ENCODE measurements around the gene EBLN1.
"Not testable (repeated sequence)": the region's sequence is repeated elsewhere in the genome, so short reads cannot be mapped to it uniquely, and the experiment has no call there.

EBLN1 gene

GRCh38 chr10:22228167-22228938 lies 10.5 kb upstream of the EBLN1 start:
- DNase-seq (ENCODE audit: low read depth): no peak

- no peak for DNase-seq (ENCODE audit: low read depth)
Observed at GRCh38 chr10:22226599-22226998, 8.8 kb upstream of the EBLN1 start.

- DNase-seq (ENCODE audit: low read depth): no peak
Observed at GRCh38 chr10:22222236-22223190, 4.7 kb upstream of the EBLN1 start.

GRCh38 chr10:22219308-22219707 lies 1.5 kb upstream of the EBLN1 start:
- DNase-seq (ENCODE audit: low read depth): no peak

- DNase-seq (ENCODE audit: low read depth): no peak
Observed at GRCh38 chr10:22218448-22218847, 633 bp upstream of the EBLN1 start.

- not testable (repeated sequence) for DNase-seq (ENCODE audit: low read depth)
Observed at GRCh38 chr10:22217084-22217483, 731 bp downstream of the EBLN1 start.

GRCh38 chr10:22210267-22210666 lies 7.5 kb downstream of the EBLN1 start:
- DNase-seq (ENCODE audit: low read depth): no peak

- no peak for DNase-seq (ENCODE audit: low read depth)
Observed at GRCh38 chr10:22193945-22194344, 23.9 kb downstream of the EBLN1 start.

GRCh38 chr10:22185586-22185985 lies 32.2 kb downstream of the EBLN1 start:
- DNase-seq (ENCODE audit: low read depth): no peak

GRCh38 chr10:22183771-22184461 lies 33.9 kb downstream of the EBLN1 start:
- no peak for DNase-seq (ENCODE audit: low read depth)

- no peak for DNase-seq (ENCODE audit: low read depth)
Observed at GRCh38 chr10:22180724-22181123, 37.1 kb downstream of the EBLN1 start.

GRCh38 chr10:22174442-22174841 lies 43.4 kb downstream of the EBLN1 start:
- no peak for DNase-seq (ENCODE audit: low read depth)

GRCh38 chr10:22171131-22171530 lies 46.7 kb downstream of the EBLN1 start:
- no peak for DNase-seq (ENCODE audit: low read depth)

GRCh38 chr10:22170582-22170981 lies 47.2 kb downstream of the EBLN1 start:
- no peak for DNase-seq (ENCODE audit: low read depth)

- no peak for DNase-seq (ENCODE audit: low read depth)
Observed at GRCh38 chr10:22159979-22160378, 57.8 kb downstream of the EBLN1 start.

GRCh38 chr10:22159180-22159579 lies 58.6 kb downstream of the EBLN1 start:
- no peak for DNase-seq (ENCODE audit: low read depth)
